AG20443 (cell line): ENCODE measurements around the gene TCP11L1.

Experiments used
- DNase-seq: peaks from one replicate; pipeline ENCODE4 v3.0.0; 2012; ENCODE audit warnings: low spot score, mixed read lengths

The TCP11L1 gene

GRCh38 chr11:33039274-33040032 lies at the start of gene TCP11L1:
TSS of gene TCP11L1 (plus strand) at chr11:33039572. CDS start at chr11:33043774, 4,202 bp downstream.
- DNase-seq = peak; percentile 91

GRCh38 chr11:32990481-32990880 lies 48.9 kb upstream of the TCP11L1 start:
- no peak for DNase-seq

GRCh38 chr11:32991427-32991826 lies 47.9 kb upstream of the TCP11L1 start:
- DNase-seq = no peak

GRCh38 chr11:32991898-32992297 lies 47.5 kb upstream of the TCP11L1 start:
- DNase-seq = no peak

- DNase-seq = peak; percentile 29
Observed at GRCh38 chr11:33000181-33000580, 39.2 kb upstream of the TCP11L1 start.

- DNase-seq = peak; percentile 34
Observed at GRCh38 chr11:33001281-33001680, 38.1 kb upstream of the TCP11L1 start.

GRCh38 chr11:33001751-33002542 lies 37.4 kb upstream of the TCP11L1 start:
- DNase-seq = no peak

- no peak for DNase-seq
Observed at GRCh38 chr11:33005175-33005574, 34.2 kb upstream of the TCP11L1 start.

- DNase-seq = no peak
Observed at GRCh38 chr11:33006010-33006409, 33.4 kb upstream of the TCP11L1 start.

- no peak for DNase-seq
Observed at GRCh38 chr11:33013755-33014154, 25.6 kb upstream of the TCP11L1 start.

GRCh38 chr11:33015621-33016551 lies 23.5 kb upstream of the TCP11L1 start, which contains the start of gene DEPDC7:
TSS of gene DEPDC7 (plus strand) at chr11:33015878. CDS start at chr11:33015956, 78 bp downstream.
- peak; percentile 95 for DNase-seq

- no peak for DNase-seq
Observed at GRCh38 chr11:33016654-33017053, 22.7 kb upstream of the TCP11L1 start.

- no peak for DNase-seq
Observed at GRCh38 chr11:33017478-33017877, 21.9 kb upstream of the TCP11L1 start.

GRCh38 chr11:33017965-33018364 lies 21.4 kb upstream of the TCP11L1 start:
- no peak for DNase-seq

GRCh38 chr11:33018840-33019239 lies 20.5 kb upstream of the TCP11L1 start:
- DNase-seq = no peak

- DNase-seq = no peak
Observed at GRCh38 chr11:33021501-33021900, 17.9 kb upstream of the TCP11L1 start.

GRCh38 chr11:33021937-33022336 lies 17.4 kb upstream of the TCP11L1 start:
- no peak for DNase-seq

- DNase-seq = no peak
Observed at GRCh38 chr11:33025339-33025722, 14.0 kb upstream of the TCP11L1 start.

GRCh38 chr11:33027233-33027632 lies 12.1 kb upstream of the TCP11L1 start:
- no peak for DNase-seq

GRCh38 chr11:33027846-33028536 lies 11.4 kb upstream of the TCP11L1 start:
- no peak for DNase-seq

- no peak for DNase-seq
Observed at GRCh38 chr11:33028537-33028914, 10.8 kb upstream of the TCP11L1 start.
